Activated CD4-positive, alpha-beta T cell treated with anti-CD3 and anti-CD28 coated beads, Interleukin-2, amount 50 U/mL, for 16 hours (primary cell): ENCODE data around the gene PTPRA.
A peak's percentile ranks its signal among the peaks of the same experiment; 100 is the strongest.

Experiments used
- DNase-seq: peaks from one replicate; pipeline ENCODE4 v3.0.0-alpha.2; 2020

The PTPRA gene

GRCh38 chr20:2946988-2947961, 74.0 kb downstream of the PTPRA start:
- peak; percentile 30 for DNase-seq

- DNase-seq, result no peak
Measured at GRCh38 chr20:2948968-2949367, 75.7 kb downstream of the PTPRA start.

- no peak for DNase-seq
Measured at GRCh38 chr20:2952766-2953165, 79.5 kb downstream of the PTPRA start.

GRCh38 chr20:2955257-2955970, 82.1 kb downstream of the PTPRA start:
- no peak for DNase-seq

GRCh38 chr20:2956480-2956879, 83.2 kb downstream of the PTPRA start:
- DNase-seq, result no peak

- no peak for DNase-seq
Measured at GRCh38 chr20:2967841-2968240, 94.6 kb downstream of the PTPRA start.

GRCh38 chr20:2972126-2972525, 98.8 kb downstream of the PTPRA start:
- DNase-seq, result no peak

GRCh38 chr20:2973574-2973973, 100.3 kb downstream of the PTPRA start:
- no peak for DNase-seq

GRCh38 chr20:2978519-2978918, 105.2 kb downstream of the PTPRA start:
- DNase-seq, result no peak

- DNase-seq, result no peak
Measured at GRCh38 chr20:2981646-2982045, 108.4 kb downstream of the PTPRA start.

- DNase-seq, result no peak
Measured at GRCh38 chr20:2983508-2983907, 110.2 kb downstream of the PTPRA start.

GRCh38 chr20:2984028-2984501, 110.8 kb downstream of the PTPRA start:
- peak; percentile 65 for DNase-seq

- DNase-seq, result peak; percentile 16
Measured at GRCh38 chr20:2984956-2985661, 111.8 kb downstream of the PTPRA start.

- peak; percentile 80 for DNase-seq
Measured at GRCh38 chr20:2986466-2986865, 113.2 kb downstream of the PTPRA start.

GRCh38 chr20:2987861-2988260, 114.6 kb downstream of the PTPRA start:
- DNase-seq, result no peak

- no peak for DNase-seq
Measured at GRCh38 chr20:2991532-2991931, 118.3 kb downstream of the PTPRA start.

GRCh38 chr20:2993250-2993649, 120.0 kb downstream of the PTPRA start:
- DNase-seq, result no peak

GRCh38 chr20:2995796-2996195, 122.5 kb downstream of the PTPRA start:
- DNase-seq, result no peak

GRCh38 chr20:2998728-2999127, 125.4 kb downstream of the PTPRA start:
- no peak for DNase-seq

GRCh38 chr20:3000852-3001523, 127.7 kb downstream of the PTPRA start:
- peak; percentile 63 for DNase-seq

- no peak for DNase-seq
Measured at GRCh38 chr20:3003416-3003815, 130.1 kb downstream of the PTPRA start.

GRCh38 chr20:3010985-3011723, 137.9 kb downstream of the PTPRA start:
- DNase-seq, result peak; percentile 79
